AG04450 (cell line): ENCODE results near the gene LRRC73. TPM values are rescaled to one million over a fixed set of nuclear protein-coding genes. Genes with fewer than 3 reads are reported as not detected.

Experiments used
- CTCF ChIA-PET: fragments of 300-600, 350-600 bp; formaldehyde crosslinking; extraction: SDS; loops from one replicate; lab custom pipeline; 2022; ENCODE audit warnings: antibody characterized with exemption, inconsistent platforms; lab: Charles Lee
- POLR2A ChIA-PET: fragments of 350-600 bp; formaldehyde crosslinking; extraction: SDS; loops from one replicate; lab custom pipeline; 2021; ENCODE audit warnings: antibody characterized with exemption, inconsistent platforms; lab: Yijun Ruan, JAX
- DNase-seq: peaks from one replicate; pipeline ENCODE4 v3.0.0-alpha.2; 2011; ENCODE audit warnings: low read depth, low spot score
- H3K27ac ChIP-seq: one replicate; pipeline ENCODE4 v1.5.1; 2012; ENCODE audit warnings: low read depth, low read length, control low read depth
- H3K27me3 ChIP-seq: one replicate; pipeline ENCODE4 v1.6.0; 2012; ENCODE audit warnings: low read length; ENCODE audit not compliant: control insufficient read depth, insufficient read depth
- H3K4me3 ChIP-seq: 2 replicates; pipeline ENCODE4 v1.5.1; 2011; ENCODE audit warnings: mild to moderate bottlenecking, low read depth, low read length, control low read depth
- H3K9me3 ChIP-seq: 2 replicates; pipeline ENCODE4 v1.5.1; 2012; ENCODE audit warnings: low read length; ENCODE audit not compliant: control insufficient read depth, insufficient read depth
- CTCF ChIP-seq: IDR thresholded peaks from 2 replicates; pipeline ENCODE4 v1.5.1; 2011; ENCODE audit warnings: low read depth, low read length, control low read depth, inconsistent platforms
- polyA plus RNA-seq: library from polyadenylated mRNA; depleted of rRNA; stranded (reverse); fragments of >200 nt; gene quantifications from 2 replicates; pipeline ENCODE4 v1.2.3, GENCODE V29; 2011

LRRC73 gene
- polyA plus RNA-seq, 1 experiment: 0.16 TPM

GRCh38 chr6:43517505-43518357, 7.6 kb upstream of the LRRC73 start:
- Histone ChIP-seq H3K27ac (no peak overlapping the region), H3K4me3 (peak overlapping the region; percentile 98), H3K9me3 (peaks cover 2% of the 10 kb centered on the region; the same call in 1 of the 2 replicates), H3K27me3 (no peaks in the 10 kb centered on the region)
- no peak for TF ChIP-seq CTCF
- CTCF ChIA-PET: no interaction called here
- POLR2A ChIA-PET: interaction anchor here (0.7 to 1.4 kb wide), 2 partner anchors 58 to 112 kb away, joined by 3 to 7 read pairs; partner anchors contain the start of genes GTPBP2 and XPO5
- no peak for DNase-seq

DNA sequence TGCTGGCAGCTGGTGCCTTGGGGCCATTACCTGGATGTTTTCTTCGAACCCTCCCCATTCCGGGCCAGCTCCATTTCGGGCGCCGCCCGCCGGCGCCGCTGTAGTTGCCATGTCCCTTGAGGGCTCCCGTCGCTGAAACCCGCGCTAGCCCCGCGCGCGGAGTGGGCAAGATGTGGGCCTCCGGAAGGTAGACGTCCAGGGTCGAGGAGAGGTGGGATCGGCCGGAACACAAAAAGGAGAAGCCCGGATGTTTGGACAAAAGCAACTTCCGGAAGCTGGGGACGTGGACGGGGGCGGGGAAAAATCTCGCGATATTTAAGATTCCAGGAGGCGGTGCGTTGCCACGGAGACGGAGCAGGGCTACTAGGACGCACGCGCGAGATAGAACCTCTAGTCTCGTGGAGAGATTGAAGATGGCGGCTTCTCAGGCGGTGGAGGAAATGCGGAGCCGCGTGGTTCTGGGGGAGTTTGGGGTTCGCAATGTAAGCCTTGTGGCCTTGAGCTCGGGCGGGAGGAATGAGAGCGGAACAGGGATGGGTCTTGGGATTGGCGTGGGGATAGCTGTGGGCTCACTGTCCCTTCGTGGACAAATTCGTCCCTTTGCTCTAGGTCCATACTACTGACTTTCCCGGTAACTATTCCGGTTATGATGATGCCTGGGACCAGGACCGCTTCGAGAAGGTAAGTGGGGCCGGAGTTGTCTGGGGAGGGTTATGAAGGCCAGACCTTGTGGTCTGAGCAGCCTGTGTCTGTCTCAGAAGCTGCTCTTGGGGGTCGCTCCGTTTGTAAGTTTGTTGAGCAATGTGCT, 6.8 kb upstream of the LRRC73 start, which contains the start of the genes POLR1C and YIPF3:
Gene POLR1C, plus strand, starts transcription at position 393 of the 808 bp plus-strand sequence. Its CDS starts 21 bp downstream, at position 414.
Gene YIPF3, minus strand, starts transcription at position 230 of the 808 bp plus-strand sequence. Its CDS starts 119 bp downstream, at position 111.
- CTCF ChIA-PET: no interaction called here
- peaks cover 2% of the 10 kb centered on the region; the same call in 1 of the 2 replicates for H3K9me3 ChIP-seq
- POLR2A ChIA-PET: interaction anchor here (0.5 to 1.4 kb wide), 6 partner anchors 9 to 147 kb away, joined by 3 to 7 read pairs (median 4); partner anchors contain the start of genes GTPBP2, XPO5 and ZNF318

GRCh38 chr6:43516367-43516696, 6.2 kb upstream of the LRRC73 start:
- H3K9me3 ChIP-seq: peaks cover 2% of the 10 kb centered on the region; the same call in 1 of the 2 replicates
- CTCF ChIA-PET: no interaction called here
- no peak for TF ChIP-seq CTCF
- no peak for DNase-seq
- no peaks in the 10 kb centered on the region for H3K27me3 ChIP-seq
- H3K4me3 ChIP-seq: peak overlapping the region; percentile 92
- POLR2A ChIA-PET: interaction anchor here (0.8 to 1.4 kb wide), 4 partner anchors 9 to 147 kb away, joined by 3 to 7 read pairs (median 4); partner anchors contain the start of genes GTPBP2 and ZNF318
- peak overlapping the region; percentile 87 for H3K27ac ChIP-seq

More for the DNA sequence above, 6.8 kb upstream of the LRRC73 start, which contains the start of the genes POLR1C and YIPF3:
- no peak for TF ChIP-seq CTCF
- H3K4me3 ChIP-seq: peak within 1 kb of the TSS; percentile 98
- DNase-seq: peak; percentile 97
- H3K27ac ChIP-seq: peak within 1 kb of the TSS; percentile 87
- H3K27me3 ChIP-seq: no peaks in the 10 kb centered on the region

DNA sequence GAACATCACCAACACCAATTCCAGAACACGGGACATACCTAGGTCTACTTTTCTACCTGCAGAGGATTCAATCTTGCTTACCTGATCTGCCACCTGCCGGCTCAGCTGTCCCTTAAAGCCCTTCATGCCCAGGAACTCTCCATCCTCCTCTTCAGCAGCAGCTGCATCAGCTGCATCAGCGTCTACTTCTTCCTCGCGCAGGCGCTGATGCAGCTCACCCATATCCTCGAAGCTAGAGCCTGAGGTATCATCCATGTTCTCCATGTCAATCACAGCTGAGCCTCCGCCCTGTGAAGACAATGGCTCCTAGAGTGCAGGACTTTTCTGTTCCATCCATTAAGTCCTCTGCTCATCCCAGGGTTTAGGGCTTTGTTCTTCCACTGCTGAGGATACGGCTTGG, 5.7 kb upstream of the LRRC73 start:
- no peak for DNase-seq
- no peak overlapping the region for H3K27ac ChIP-seq
- TF ChIP-seq CTCF: no peak
- CTCF ChIA-PET: no interaction called here
- no peaks in the 10 kb centered on the region for H3K27me3 ChIP-seq
- POLR2A ChIA-PET: no interaction called here
- peak overlapping the region; percentile 92 for H3K4me3 ChIP-seq
- H3K9me3 ChIP-seq: peaks cover 2% of the 10 kb centered on the region; the same call in 1 of the 2 replicates
